Fibroblast of skin of left biceps (primary cell): ENCODE results near the gene SETD1A.

ENCODE experiments used
- DNase-seq, 2 experiments: peaks; one replicate each; pipeline ENCODE4 v3.0.0-alpha.2; 2013; ENCODE audit warnings: low read depth in 2 of 2

SETD1A gene

GRCh38 chr16:30957456-30958174 is at the start of gene SETD1A:
Gene SETD1A, plus strand, starts transcription at chr16:30957754. Its CDS starts 978 bp downstream, at chr16:30958732.
- peak; percentile 90 to 93 for DNase-seq

GRCh38 chr16:30910427-30911029 is 47.0 kb upstream of the SETD1A start:
- no peak for DNase-seq

DNA sequence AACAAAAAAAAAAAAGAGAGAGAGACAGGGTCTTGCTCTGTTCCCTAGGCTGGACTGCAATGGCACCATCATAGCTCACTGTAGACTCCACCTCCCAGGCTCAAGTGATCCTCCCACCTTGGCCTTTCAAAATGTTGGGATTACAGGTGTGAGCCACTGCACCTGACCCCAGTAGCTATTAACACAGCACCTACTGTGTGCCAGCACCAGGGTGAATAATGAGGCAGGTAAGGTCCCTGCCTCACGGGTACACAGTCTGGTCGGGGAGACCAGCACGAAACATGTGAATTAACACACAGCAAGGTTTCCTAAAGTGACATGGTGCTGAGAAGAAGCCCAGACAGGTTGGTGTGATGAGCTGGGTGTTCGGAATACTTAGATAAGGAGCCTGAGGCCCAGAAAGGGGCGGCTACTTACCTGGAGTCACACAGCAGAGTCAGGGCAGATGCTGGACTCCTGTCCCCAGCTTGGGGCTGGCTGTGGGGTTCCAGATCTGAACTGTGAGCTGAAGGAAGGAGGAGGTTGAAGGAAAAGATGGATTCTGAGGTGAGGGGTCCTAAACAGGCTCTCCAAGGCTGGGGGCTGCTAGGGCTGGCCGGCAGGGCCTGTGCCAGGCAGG is 44.7 kb upstream of the SETD1A start:
- DNase-seq, result no peak

- DNase-seq, result no peak
Observed at GRCh38 chr16:30914830-30915229, 42.7 kb upstream of the SETD1A start.

DNA sequence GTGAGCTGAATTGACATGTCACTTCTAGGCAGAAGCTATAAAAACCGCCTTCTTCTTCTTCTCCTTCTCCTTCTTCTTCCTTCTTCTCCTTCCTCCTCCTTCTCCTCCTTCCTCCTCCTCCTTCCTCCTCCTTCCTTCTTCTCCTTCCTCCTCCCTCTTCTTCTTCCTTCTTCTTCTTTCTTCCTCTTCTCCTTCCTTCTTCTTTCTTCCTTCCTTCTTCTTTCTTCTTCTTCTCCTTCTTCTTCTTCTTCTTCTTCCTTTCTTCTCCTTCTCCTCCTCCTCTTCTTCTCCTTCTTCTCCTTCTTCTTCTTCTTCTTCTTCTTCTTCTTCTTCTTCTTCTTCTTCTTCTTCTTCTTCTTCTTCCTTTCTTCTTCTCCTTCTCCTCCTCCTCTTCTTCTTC is 38.9 kb upstream of the SETD1A start:
- no peak for DNase-seq

GRCh38 chr16:30920891-30921290 is 36.7 kb upstream of the SETD1A start:
- DNase-seq, result no peak

DNA sequence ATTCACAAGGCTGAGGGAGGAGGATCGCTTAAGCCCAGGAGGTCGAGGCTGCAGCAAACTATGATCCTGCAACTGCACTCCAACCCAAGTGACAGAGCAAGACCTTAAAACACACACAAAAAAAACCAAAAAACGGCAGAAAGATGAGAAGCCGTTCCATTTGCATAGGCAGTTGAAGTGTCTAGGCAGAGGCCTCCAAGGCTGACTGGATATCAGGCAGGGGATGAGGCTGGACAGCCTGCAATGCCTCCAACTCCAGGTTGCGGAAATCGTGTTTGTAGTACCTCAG is 36.2 kb upstream of the SETD1A start:
- DNase-seq, result no peak

GRCh38 chr16:30921748-30922419 is 35.7 kb upstream of the SETD1A start:
- peak; percentile 65 to 69 for DNase-seq

DNA sequence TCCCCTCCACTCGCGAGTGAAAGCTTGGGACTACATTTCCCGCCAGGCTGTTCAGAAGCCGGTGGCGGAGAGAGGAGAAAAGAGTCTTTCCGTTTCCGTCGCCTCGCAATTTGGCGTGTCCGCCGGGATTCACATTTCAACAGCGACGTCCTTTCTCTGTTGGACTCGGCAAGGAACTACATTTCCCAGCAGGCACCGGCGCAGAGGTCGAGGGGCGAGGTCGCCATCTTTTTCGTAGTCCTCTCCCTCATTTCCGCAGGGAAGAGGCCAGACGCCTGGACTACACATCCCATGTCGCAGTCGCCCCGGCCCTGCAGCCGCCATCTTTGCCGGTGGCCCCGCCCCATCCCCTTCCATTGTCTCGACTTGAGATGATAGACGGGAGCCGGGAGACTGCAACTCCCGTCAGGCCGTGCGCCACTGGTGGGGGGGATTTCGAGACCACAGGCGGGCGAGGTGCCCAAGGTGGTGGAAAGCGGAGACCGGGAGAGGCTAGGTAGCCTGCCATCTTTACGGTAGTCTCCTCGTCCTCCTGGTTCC is 35.1 kb upstream of the SETD1A start:
- peak; percentile 99 for DNase-seq

DNA sequence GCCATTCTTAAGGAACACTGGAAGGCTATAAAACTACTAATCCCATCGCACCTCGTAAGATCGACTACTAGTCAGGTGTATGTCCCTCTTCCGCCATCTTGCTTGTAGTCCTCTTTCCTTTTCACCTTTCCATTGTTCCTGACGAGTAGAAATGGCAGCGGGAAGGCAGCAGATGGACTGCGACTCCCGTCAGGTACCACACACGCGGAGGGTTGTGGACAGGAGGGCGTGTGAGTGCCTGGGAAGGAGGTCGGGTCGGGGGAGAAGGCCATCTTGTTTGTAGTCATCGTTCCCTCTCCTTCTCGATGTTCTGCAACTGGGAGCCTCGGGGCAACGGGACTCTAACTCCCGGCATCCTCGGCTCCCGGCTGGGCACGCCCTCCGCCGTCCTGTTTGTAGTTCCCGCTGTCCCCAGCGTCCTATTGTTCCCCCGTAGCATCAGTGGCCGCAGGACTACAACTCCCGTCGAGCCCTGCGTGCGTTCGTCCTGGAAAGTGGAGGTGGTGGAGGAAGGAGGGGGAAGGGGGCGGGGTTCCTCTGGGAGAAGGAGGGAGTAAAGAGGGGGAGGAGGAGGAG is 34.5 kb upstream of the SETD1A start:
- peak; percentile 99 for DNase-seq

GRCh38 chr16:30923554-30924075 is 33.9 kb upstream of the SETD1A start, which contains the start of gene FBXL19:
Gene FBXL19, plus strand, starts transcription at chr16:30923572. Its CDS starts 2,183 bp downstream, at chr16:30925755.
- no peak for DNase-seq

GRCh38 chr16:30924076-30924912 is 33.3 kb upstream of the SETD1A start:
- no peak for DNase-seq

DNA sequence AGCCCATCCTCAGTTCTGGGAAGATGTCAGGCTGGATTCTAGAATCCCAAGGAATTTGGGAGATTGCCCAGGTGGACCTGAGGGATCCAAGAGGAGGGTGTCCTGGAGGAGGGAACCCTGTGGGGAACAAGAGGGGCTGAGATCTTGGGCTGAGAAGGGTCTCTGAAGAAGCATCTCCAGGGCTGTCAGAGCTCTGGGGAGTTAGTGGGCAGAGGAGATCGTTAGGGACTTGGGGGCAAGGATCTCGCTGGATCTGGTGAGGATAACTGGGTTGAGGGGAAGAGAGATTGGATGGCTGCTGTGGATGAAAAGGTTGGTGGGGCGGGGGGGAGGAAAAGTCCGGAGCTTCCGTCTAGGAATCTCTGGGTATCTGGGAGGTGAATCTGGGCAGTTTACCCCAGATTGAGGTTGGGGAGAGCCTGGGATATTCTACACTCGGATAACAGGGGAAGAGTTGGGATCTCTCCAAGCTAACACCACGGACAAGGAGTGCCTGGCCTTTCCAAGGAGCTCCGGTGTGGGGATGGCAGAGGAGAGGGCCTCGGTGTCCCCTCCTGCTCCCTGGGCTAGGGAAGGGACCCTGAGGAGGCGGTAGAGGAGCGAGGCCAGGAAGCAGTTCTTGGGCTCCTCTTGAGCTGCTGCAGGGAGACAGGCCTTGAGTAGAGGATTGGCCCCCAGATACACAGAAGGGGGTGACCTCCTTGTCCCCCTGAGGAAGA is 32.5 kb upstream of the SETD1A start:
- DNase-seq, result no peak

GRCh38 chr16:30925632-30925987 is 31.9 kb upstream of the SETD1A start:
- no peak for DNase-seq

- no peak for DNase-seq
Observed at GRCh38 chr16:30925995-30926811, 31.4 kb upstream of the SETD1A start.

GRCh38 chr16:30926937-30927788 is 30.4 kb upstream of the SETD1A start:
- no peak for DNase-seq

DNA sequence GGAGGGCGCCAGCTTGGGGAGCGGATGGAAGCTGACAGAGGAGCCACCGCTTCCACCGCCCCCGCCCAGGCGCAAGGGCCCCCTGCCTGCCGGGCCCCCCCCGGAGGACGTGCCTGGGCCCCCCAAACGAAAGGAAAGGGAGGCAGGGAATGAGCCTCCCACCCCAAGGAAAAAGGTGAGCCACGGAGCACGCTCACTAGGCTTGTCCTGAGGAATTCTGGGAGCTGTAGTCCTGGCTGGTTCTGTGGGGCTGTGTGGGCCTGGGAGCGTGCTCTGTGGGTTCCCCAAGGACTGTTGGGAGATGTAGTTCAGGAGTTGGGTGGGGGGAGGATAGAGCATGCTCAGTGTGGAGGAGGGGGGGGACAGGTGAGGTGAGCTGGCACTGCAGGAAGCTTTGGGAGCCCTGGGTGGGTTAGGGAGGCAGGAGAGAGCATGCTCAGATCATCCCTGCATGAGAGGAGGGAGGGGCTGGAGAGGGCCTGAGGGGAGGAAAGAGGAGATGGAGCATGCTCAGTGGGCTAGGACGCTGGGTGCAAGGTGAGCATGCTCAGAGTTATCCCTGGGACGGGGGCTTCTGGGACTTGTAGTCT is 29.7 kb upstream of the SETD1A start:
- no peak for DNase-seq

- DNase-seq, result no peak
Observed at GRCh38 chr16:30928390-30928789, 29.2 kb upstream of the SETD1A start.
